Measurements from ENCODE around the gene RDH11. TPM values are rescaled to one million over a fixed set of nuclear protein-coding genes. Genes with fewer than 3 reads are reported as not detected.

RDH11 gene
- 10 to 100 TPM; 34.5 to 72.3 (median 49.1) TPM for total RNA-seq

DNA sequence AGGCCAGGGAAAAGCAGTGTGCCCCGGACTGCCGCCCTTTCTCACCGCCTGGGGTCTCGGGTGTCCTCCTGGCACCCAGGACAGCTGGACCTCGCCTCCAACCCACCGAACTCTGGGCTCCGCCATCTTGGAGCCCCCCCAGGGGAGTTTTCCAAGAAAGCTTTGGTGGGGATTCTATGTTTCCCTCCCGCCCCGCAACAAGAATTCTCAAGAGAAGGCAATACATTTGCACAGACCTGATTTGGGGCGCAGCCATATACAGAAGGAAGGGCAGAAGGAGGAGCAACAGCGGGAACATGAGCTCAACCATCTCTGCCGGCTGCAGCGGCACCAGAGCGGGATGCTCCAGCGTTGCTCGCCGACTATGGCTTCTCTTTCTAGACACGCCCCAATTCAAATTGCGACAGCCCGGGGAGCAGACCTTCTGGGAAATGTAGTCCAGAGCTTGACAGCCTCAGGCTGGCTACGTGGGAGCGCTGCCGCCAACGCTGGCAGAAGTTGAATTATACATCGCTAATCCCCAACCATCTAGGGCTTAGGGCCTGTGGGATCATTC lies at the start of gene RDH11:
TSS of gene RDH11 (minus strand) at position 371 of the 556 bp plus-strand sequence. CDS start at position 310, 61 bp downstream.
- WGBS, 2 donors = 0% methylated on average over 25 of the region's 25 CpGs
- no peak for TF ChIP-seq CTCF (IDR thresholded peaks at IDR 0.05)
- no peak for TF ChIP-seq POLR2A (IDR thresholded peaks at IDR 0.05)
- peak; percentile 85 to 96 for DNase-seq (ENCODE audit: low spot score in 2 of 2)
- intact Hi-C loops (cut with DNase I; ENCODE audit: low total_unique reads) = no loop called here
- peak within 1 kb of the TSS; percentile 53 for H3K4me3 ChIP-seq (ENCODE audit: low read depth, poor library complexity, severe bottlenecking)

- TF ChIP-seq POLR2A (IDR thresholded peaks at IDR 0.05) = no peak
- no peak for TF ChIP-seq CTCF (IDR thresholded peaks at IDR 0.05)
- intact Hi-C loops (cut with DNase I; ENCODE audit: low total_unique reads) = no loop called here
- H3K4me3 ChIP-seq (ENCODE audit: low read depth, poor library complexity, severe bottlenecking) = no peak overlapping the region
- DNase-seq (ENCODE audit: low spot score in 2 of 2) = no peak
- WGBS, 2 donors = 62 to 76% methylated on average over 2 of the region's 2 CpGs
These were observed 48.5 kb upstream of the RDH11 start for GRCh38 chr14:67744046-67744445.

DNA sequence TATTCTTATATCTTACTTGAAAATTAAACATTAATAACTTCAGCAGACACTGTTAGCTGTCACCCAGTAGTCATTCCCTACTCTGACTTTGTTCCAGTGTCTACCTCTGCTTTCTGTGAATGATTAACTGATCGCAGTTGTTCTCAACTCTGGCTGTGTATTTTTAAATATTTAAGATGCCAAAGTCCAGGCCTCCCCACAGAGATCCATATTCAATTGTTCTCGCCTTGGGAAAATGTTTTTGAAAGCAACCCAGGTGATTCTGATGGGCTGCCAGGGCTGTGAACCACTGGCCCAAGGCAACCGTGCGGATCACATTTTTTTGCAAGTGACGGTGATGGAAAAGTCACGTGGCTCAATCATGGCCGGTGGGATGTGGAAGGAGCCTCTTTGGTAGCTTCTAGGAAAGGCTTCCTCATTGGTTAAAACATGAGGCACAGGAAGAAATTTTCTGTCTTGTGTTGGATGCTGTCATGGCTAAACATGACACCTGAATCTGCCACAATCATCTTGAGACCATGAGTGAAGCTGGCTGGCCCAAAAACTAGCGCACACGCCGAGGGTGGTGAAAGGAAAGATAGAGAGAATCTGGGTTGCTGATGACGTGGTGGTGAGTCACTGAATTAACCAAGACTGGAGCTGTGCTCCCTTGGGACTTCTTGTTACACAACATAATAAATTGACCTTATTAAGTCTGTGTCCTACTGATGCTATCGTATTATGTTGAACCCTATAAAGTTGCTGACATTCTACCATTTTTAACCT lies 43.4 kb upstream of the RDH11 start:
- peak; percentile 87 to 91 for DNase-seq (ENCODE audit: low spot score in 2 of 2)
- intact Hi-C loops (cut with DNase I; ENCODE audit: low total_unique reads) = no loop called here
- WGBS, 2 donors = 54 to 57% methylated on average over 12 of the region's 12 CpGs
- TF ChIP-seq CTCF (IDR thresholded peaks at IDR 0.05) (no peak), POLR2A (IDR thresholded peaks at IDR 0.05) (no peak)
- no peak overlapping the region for H3K4me3 ChIP-seq (ENCODE audit: low read depth, poor library complexity, severe bottlenecking)

DNA sequence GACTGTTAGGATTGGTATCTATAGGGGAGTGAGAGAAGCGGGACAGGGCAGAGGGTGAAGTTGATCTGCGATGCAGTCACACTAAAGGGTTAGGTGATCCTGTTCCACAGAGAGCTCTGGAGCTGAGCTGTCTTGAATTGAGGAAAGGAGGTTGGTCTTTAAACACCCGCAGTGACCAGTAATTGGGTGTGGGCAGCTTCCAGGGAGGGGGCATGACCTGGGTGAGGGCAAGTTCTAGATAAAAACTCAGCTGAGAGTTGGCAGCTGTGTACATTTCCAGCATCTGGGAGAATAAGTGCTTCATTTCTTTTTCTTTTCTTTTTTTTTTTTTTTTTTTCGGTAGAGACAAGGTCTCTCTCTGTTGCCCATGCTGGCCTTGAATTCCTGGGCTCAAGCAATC lies 41.2 kb upstream of the RDH11 start:
- WGBS, 2 donors = 84 to 85% methylated on average over 4 of the region's 4 CpGs
- no peak overlapping the region for H3K4me3 ChIP-seq (ENCODE audit: low read depth, poor library complexity, severe bottlenecking)
- intact Hi-C loops (cut with DNase I; ENCODE audit: low total_unique reads) = no loop called here
- TF ChIP-seq POLR2A (IDR thresholded peaks at IDR 0.05) (no peak), CTCF (IDR thresholded peaks at IDR 0.05) (no peak)
- no peak for DNase-seq (ENCODE audit: low spot score in 2 of 2)

GRCh38 chr14:67735336-67736147 lies 40.0 kb upstream of the RDH11 start:
- TF ChIP-seq CTCF (IDR thresholded peaks at IDR 0.05) (no peak), POLR2A (IDR thresholded peaks at IDR 0.05) (no peak)
- DNase-seq (ENCODE audit: low spot score in 2 of 2) = no peak
- no peak overlapping the region for H3K4me3 ChIP-seq (ENCODE audit: low read depth, poor library complexity, severe bottlenecking)
- 83 to 90% methylated on average over 10 of the region's 10 CpGs for WGBS, 2 donors
- intact Hi-C loops (cut with DNase I; ENCODE audit: low total_unique reads) = no loop called here

Measured in lower leg skin (tissue), 4 donors.